IMR-90 (cell line): ENCODE data around the gene NUDCD2.

ENCODE experiments used
- BHLHE40 ChIP-seq: fragments of 150-350 bp; IDR thresholded peaks from 2 replicates; pipeline ENCODE4 v1.6.1; 2016; ENCODE audit warnings: mild to moderate bottlenecking, low read depth, low read length
- CHD1 ChIP-seq: IDR thresholded peaks from 2 replicates; pipeline ENCODE4 v1.6.1; 2012; ENCODE audit warnings: low read depth, low read length, improper control_type of control experiment
- MAFK ChIP-seq: IDR thresholded peaks from 2 replicates; pipeline ENCODE4 v1.6.1; 2012; ENCODE audit warnings: low read depth, low read length, improper control_type of control experiment
- MAZ ChIP-seq: IDR thresholded peaks from 2 replicates; pipeline ENCODE4 v1.6.1; 2012; ENCODE audit warnings: low read depth, mild to moderate bottlenecking, low read length, improper control_type of control experiment, moderate library complexity, borderline replicate concordance
- POLR2A ChIP-seq: IDR thresholded peaks from 2 replicates; pipeline ENCODE4 v1.6.1; 2012; ENCODE audit warnings: mild to moderate bottlenecking, low read depth, low read length
- RAD21 ChIP-seq: IDR thresholded peaks from 2 replicates; pipeline ENCODE4 v1.6.1; 2012; ENCODE audit warnings: low read length, improper control_type of control experiment
- RFX5 ChIP-seq: IDR thresholded peaks from 2 replicates; pipeline ENCODE4 v1.8.0; 2012; ENCODE audit warnings: low read depth, mild to moderate bottlenecking, low read length, moderate library complexity
- TF ChIP-seq, protein P1 (sequence below): conservative IDR thresholded peaks from 2 replicates; pipeline ENCODE4 v1.5.1; 2012; ENCODE audit warnings: mild to moderate bottlenecking, low read depth, low read length, improper control_type of control experiment
- TF ChIP-seq, protein P2 (sequence below): fragments of 150-350 bp; IDR thresholded peaks from 2 replicates; pipeline ENCODE4 v1.6.1; 2017; ENCODE audit warnings: mild to moderate bottlenecking, antibody characterized with exemption, low read length, low read depth

DNA sequence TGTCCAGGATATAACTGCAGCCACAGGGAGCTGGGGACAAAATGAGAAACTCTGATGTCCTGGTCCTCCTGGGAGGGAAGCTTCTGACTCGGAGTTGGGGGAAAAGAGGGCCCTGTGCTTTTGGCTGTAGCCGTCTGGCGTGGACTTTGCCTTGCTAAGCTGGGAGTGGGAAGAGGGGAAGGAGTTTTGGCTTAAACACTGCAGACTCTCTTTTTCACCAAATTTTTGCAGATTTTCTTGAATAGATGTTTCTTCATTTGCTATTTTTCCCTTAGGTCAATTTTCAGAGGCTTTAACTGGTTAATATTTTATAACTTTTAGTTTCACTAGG, 29.8 kb upstream of the NUDCD2 start:
- TF ChIP-seq, protein P1, sequence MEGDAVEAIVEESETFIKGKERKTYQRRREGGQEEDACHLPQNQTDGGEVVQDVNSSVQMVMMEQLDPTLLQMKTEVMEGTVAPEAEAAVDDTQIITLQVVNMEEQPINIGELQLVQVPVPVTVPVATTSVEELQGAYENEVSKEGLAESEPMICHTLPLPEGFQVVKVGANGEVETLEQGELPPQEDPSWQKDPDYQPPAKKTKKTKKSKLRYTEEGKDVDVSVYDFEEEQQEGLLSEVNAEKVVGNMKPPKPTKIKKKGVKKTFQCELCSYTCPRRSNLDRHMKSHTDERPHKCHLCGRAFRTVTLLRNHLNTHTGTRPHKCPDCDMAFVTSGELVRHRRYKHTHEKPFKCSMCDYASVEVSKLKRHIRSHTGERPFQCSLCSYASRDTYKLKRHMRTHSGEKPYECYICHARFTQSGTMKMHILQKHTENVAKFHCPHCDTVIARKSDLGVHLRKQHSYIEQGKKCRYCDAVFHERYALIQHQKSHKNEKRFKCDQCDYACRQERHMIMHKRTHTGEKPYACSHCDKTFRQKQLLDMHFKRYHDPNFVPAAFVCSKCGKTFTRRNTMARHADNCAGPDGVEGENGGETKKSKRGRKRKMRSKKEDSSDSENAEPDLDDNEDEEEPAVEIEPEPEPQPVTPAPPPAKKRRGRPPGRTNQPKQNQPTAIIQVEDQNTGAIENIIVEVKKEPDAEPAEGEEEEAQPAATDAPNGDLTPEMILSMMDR: no peak
- TF ChIP-seq RFX5 (no peak), RAD21 (no peak), POLR2A (no peak), BHLHE40 (no peak), CHD1 (no peak), MAFK (no peak), MAZ (no peak)
- TF ChIP-seq, protein P2, sequence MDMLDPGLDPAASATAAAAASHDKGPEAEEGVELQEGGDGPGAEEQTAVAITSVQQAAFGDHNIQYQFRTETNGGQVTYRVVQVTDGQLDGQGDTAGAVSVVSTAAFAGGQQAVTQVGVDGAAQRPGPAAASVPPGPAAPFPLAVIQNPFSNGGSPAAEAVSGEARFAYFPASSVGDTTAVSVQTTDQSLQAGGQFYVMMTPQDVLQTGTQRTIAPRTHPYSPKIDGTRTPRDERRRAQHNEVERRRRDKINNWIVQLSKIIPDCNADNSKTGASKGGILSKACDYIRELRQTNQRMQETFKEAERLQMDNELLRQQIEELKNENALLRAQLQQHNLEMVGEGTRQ: no peak
